Gastrocnemius medialis (tissue), 4 donors: ENCODE data around the gene RPGRIP1.
"Not testable (repeated sequence)": the region's sequence is repeated elsewhere in the genome, so short reads cannot be mapped to it uniquely, and the experiment has no call there.

Source experiments
- CTCF ChIP-seq, 5 experiments: fragments of 450-650 bp in 3 of 5; fragments of 200-600 bp in 2 of 5; sonication (generic) in 2 of 5; IDR thresholded peaks in 4 of 5; conservative IDR thresholded peaks in 1 of 5; 1 replicate in 4 of 5; 2 replicates in 1 of 5; pipeline ENCODE4 v1.5.1; 2016 to 2019; ENCODE audit warnings: antibody characterized with exemption in 5 of 5, mild to moderate bottlenecking in 3 of 5, moderate library complexity in 3 of 5
- POLR2A ChIP-seq, 2 donors: fragments of 450-650 bp; IDR thresholded peaks; one replicate each; pipeline ENCODE4 v1.6.1; 2017; ENCODE audit warnings: antibody characterized with exemption in 2 of 2, mild to moderate bottlenecking in 2 of 2, moderate library complexity in 2 of 2

GRCh38 chr14:21294026-21294425 is 14.1 kb downstream of the RPGRIP1 start:
- TF ChIP-seq POLR2A (IDR thresholded peaks at IDR 0.05); CTCF (IDR thresholded peaks at IDR 0.05 in 4 of 5, conservative IDR thresholded peaks at IDR 0.05 in 1 of 5): not testable (repeated sequence)
